SK-N-SH treated with all-trans-retinoic acid at 6 μM for 48 hours (cell line): ENCODE data around the gene DPP6.

Source experiments
- PATZ1 ChIP-seq: fragments of 250-450 bp; sonication (Bioruptor Pico); IDR thresholded peaks from 2 replicates; pipeline ENCODE4 v1.8.0; 2020; ENCODE audit warnings: mild to moderate bottlenecking, moderate library complexity, borderline replicate concordance
- ZNF70 ChIP-seq: fragments of 450-650 bp; formaldehyde crosslinking; IDR thresholded peaks from 2 replicates; pipeline ENCODE4 v1.5.0; 2020; ENCODE audit warnings: mild to moderate bottlenecking, moderate library complexity

GRCh38 chr7:154183946-154184345 lies 131.7 kb downstream of the DPP6 start:
- TF ChIP-seq PATZ1 (CRISPR knock-in tag) (no peak), ZNF70 (CRISPR knock-in tag) (no peak)
